Measurements from ENCODE around the gene ADAMTS12. TPM values are rescaled to one million over a fixed set of nuclear protein-coding genes. Genes with fewer than 3 reads are reported as not detected.

Gene ADAMTS12
- total and polyA plus RNA-seq, 9 of the 15 experiments (the other 6 are each of a cell fraction or from before 2014, with no cell fraction given) = 0.11 TPM; not detected in 8

DNA sequence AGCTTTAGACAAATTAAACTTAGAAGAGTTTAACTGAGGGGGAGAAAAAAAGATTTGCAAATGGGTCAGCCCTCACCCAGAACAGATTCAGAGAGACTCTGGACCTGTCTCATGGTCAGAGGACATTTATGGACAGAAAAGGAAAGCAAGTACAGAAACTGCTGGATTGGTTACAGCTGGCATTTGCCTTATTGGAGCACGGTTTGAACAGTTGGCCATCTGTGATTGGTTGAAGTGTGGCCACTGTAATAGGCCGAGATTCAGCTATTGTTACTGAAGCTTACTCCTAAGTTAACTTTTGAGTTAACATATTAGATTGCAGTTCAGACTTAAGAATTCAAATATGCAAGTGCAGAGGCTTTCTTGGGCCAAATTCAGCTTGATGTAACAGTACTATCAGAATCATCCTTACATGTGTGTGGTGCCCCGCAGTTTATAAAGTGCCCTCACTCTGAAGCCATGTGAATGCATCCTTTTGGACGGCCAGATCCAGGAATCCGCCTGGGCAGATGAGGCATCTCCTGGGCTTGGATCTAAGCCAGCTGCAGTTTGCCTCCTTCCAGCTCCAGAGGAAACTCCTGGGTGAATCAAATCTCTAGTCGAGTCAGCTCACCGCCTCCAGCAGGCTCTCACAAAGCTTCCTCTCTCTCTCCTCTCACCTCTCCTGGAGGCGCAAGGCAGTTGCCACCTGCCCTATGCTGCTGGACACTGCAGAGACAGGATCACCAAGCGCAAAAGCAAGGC lies 165.2 kb downstream of the ADAMTS12 start (continued):
- TF ChIP-seq, protein P1, sequence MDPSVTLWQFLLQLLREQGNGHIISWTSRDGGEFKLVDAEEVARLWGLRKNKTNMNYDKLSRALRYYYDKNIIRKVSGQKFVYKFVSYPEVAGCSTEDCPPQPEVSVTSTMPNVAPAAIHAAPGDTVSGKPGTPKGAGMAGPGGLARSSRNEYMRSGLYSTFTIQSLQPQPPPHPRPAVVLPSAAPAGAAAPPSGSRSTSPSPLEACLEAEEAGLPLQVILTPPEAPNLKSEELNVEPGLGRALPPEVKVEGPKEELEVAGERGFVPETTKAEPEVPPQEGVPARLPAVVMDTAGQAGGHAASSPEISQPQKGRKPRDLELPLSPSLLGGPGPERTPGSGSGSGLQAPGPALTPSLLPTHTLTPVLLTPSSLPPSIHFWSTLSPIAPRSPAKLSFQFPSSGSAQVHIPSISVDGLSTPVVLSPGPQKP (CRISPR knock-in tag; IDR thresholded peaks at IDR 0.05) = no peak
- TF ChIP-seq PTTG1 (tag; IDR thresholded peaks at IDR 0.05; ENCODE audit: low read depth) = no peak
- TF ChIP-seq SRSF9 (IDR thresholded peaks at IDR 0.05; ENCODE audit: borderline replicate concordance, low read depth, low read length) = no peak
- TF ChIP-seq SAFB (IDR thresholded peaks at IDR 0.05; ENCODE audit: borderline replicate concordance, low read depth, low read length) = no peak
- no peak for TF ChIP-seq ETS2 (tag; IDR thresholded peaks at IDR 0.05; ENCODE audit: borderline replicate concordance, poor library complexity, severe bottlenecking)
- no peak for TF ChIP-seq WHSC1 (IDR thresholded peaks at IDR 0.05; ENCODE audit: low read length)
- TF ChIP-seq PPARD (CRISPR knock-in tag; IDR thresholded peaks at IDR 0.05) = no peak
- no peak for TF ChIP-seq KAT7 (CRISPR knock-in tag; IDR thresholded peaks at IDR 0.05; ENCODE audit: borderline replicate concordance)
- TF ChIP-seq POLR2H (tag; IDR thresholded peaks at IDR 0.05; ENCODE audit: low read depth) = no peak
- TF ChIP-seq ZFP36 (IDR thresholded peaks at IDR 0.05; ENCODE audit: low read depth, low read length, partially characterized antibody) = no peak
